Fibroblast of lung (primary cell): ENCODE results near the gene ARMC5. TPM values are rescaled to one million over a fixed set of nuclear protein-coding genes. Genes with fewer than 3 reads are reported as not detected.

Experiments
- DNase-seq, 2 donors: peaks; one replicate each; pipeline versions ENCODE4 v3.0.0 to v3.0.0-alpha.2; 2010; ENCODE audit warnings: low read depth in 2 of 2
- H2AFZ ChIP-seq: 2 replicates; pipeline ENCODE4 v1.5.1; 2012; ENCODE audit warnings: low read length, control low read depth, inconsistent platforms
- H3K27ac ChIP-seq: 2 replicates; pipeline ENCODE4 v1.5.1; 2011; ENCODE audit warnings: low read length, control low read depth; ENCODE audit not compliant: insufficient read depth
- H3K27me3 ChIP-seq: 2 replicates; pipeline ENCODE4 v1.5.1; 2011; ENCODE audit warnings: mild to moderate bottlenecking, low read length; ENCODE audit not compliant: control insufficient read depth, insufficient read depth
- H3K36me3 ChIP-seq: 2 replicates; pipeline ENCODE4 v1.5.1; 2011; ENCODE audit warnings: low read length; ENCODE audit not compliant: control insufficient read depth, insufficient read depth
- H3K4me1 ChIP-seq: 2 replicates; pipeline ENCODE4 v1.5.1; 2011; ENCODE audit warnings: low read length; ENCODE audit not compliant: control insufficient read depth, insufficient read depth; ENCODE audit errors: extremely low read depth
- H3K4me2 ChIP-seq: 2 replicates; pipeline ENCODE4 v1.5.1; 2011; ENCODE audit warnings: low read length, control low read depth; ENCODE audit not compliant: insufficient read depth; ENCODE audit errors: extremely low read depth
- H3K4me3 ChIP-seq, 4 experiments: fragments of 200-600 bp in 1 of 4; sonication (generic) in 1 of 4; replicated peaks in 1 of 4; 2 replicates each; pipeline ENCODE4 v1.5.1; 2011 to 2016; ENCODE audit warnings: low read length in 4 of 4, low read depth in 3 of 4, mild to moderate bottlenecking in 3 of 4, control low read depth in 2 of 4, inconsistent platforms in 1 of 4, mixed read lengths in 1 of 4; ENCODE audit not compliant: insufficient read depth in 1 of 4; ENCODE audit errors: control extremely low read depth in 1 of 4
- H3K79me2 ChIP-seq: 2 replicates; pipeline ENCODE4 v1.5.1; 2012; ENCODE audit warnings: mild to moderate bottlenecking, low read length, inconsistent platforms; ENCODE audit not compliant: control insufficient read depth, insufficient read depth
- H3K9ac ChIP-seq: 2 replicates; pipeline ENCODE4 v1.5.1; 2011; ENCODE audit warnings: mild to moderate bottlenecking, low read length, control low read depth; ENCODE audit not compliant: insufficient read depth
- H3K9me3 ChIP-seq: 2 replicates; pipeline ENCODE4 v1.5.1; 2012; ENCODE audit warnings: low read depth, low read length; ENCODE audit not compliant: control insufficient read depth, insufficient read depth
- H4K20me1 ChIP-seq: 2 replicates; pipeline ENCODE4 v1.5.1; 2011; ENCODE audit warnings: low read length; ENCODE audit not compliant: control insufficient read depth, insufficient read depth; ENCODE audit errors: extremely low read depth
- CTCF ChIP-seq, 2 donors: IDR thresholded peaks in 1 of 2; conservative IDR thresholded peaks in 1 of 2; 1 replicate in 1 of 2; 2 replicates in 1 of 2; pipeline ENCODE4 v1.5.1; 2011 to 2012; ENCODE audit warnings: low read length in 2 of 2, control low read depth in 1 of 2, inconsistent platforms in 1 of 2, low read depth in 1 of 2, mild to moderate bottlenecking in 1 of 2
- EZH2 ChIP-seq: IDR thresholded peaks from 2 replicates; pipeline ENCODE4 v1.5.1; 2012; ENCODE audit warnings: low read length, control low read depth, mild to moderate bottlenecking; ENCODE audit errors: missing control alignments
- polyA plus RNA-seq, 2 donors: library from polyadenylated mRNA; depleted of rRNA in 1 of 2; stranded (reverse) in 1 of 2; unstranded in 1 of 2; fragments of >200 nt; gene quantifications; 2 replicates each; pipeline ENCODE4 v1.2.1, GENCODE V29; 2011 to 2012; ENCODE audit warnings: missing spikeins in 1 of 2
- total RNA-seq: library from RNA; depleted of rRNA; stranded (reverse); fragments of >200 nt; gene quantifications from 2 replicates; pipeline ENCODE4 v1.2.1, GENCODE V29; 2014

The ARMC5 gene
- total and polyA plus RNA-seq, 2 donors (not counting 1 experiment from before 2014, with no cell fraction given) = 1.7 to 5.6 TPM

- Histone ChIP-seq H3K9ac (no peak overlapping the region), H3K4me3 (no peak overlapping the region), H4K20me1 (no peaks in the 10 kb centered on the region), H3K4me1 (no peaks in the 10 kb centered on the region), H3K79me2 (no peaks in the 10 kb centered on the region), H3K4me2 (no peak overlapping the region), H3K36me3 (no peaks in the 10 kb centered on the region), H2AFZ (no peak overlapping the region), H3K9me3 (no peaks in the 10 kb centered on the region), H3K27me3 (no peaks in the 10 kb centered on the region), H3K27ac (no peak overlapping the region)
- no peak for DNase-seq
- TF ChIP-seq CTCF (conservative IDR thresholded peaks at IDR 0.05 in 1 of 2, IDR thresholded peaks at IDR 0.05 in 1 of 2; ENCODE audit: low read depth in 1 of 2, low read length in 2 of 2) (no peak), EZH2 (no peak)
These were observed 36.1 kb upstream of the ARMC5 start for GRCh38 chr16:31423241-31423640.

GRCh38 chr16:31423801-31424200 lies 35.5 kb upstream of the ARMC5 start:
- TF ChIP-seq EZH2 (no peak), CTCF (conservative IDR thresholded peaks at IDR 0.05 in 1 of 2, IDR thresholded peaks at IDR 0.05 in 1 of 2; ENCODE audit: low read depth in 1 of 2, low read length in 2 of 2) (no peak)
- H3K4me2 ChIP-seq = no peak overlapping the region
- DNase-seq = no peak
- H3K36me3 ChIP-seq = no peaks in the 10 kb centered on the region
- no peak overlapping the region for H2AFZ ChIP-seq
- H3K79me2 ChIP-seq = no peaks in the 10 kb centered on the region
- no peak overlapping the region for H3K4me3 ChIP-seq
- no peak overlapping the region for H3K9ac ChIP-seq
- no peak overlapping the region for H3K27ac ChIP-seq
- H3K9me3 ChIP-seq = no peaks in the 10 kb centered on the region
- H3K4me1 ChIP-seq = no peaks in the 10 kb centered on the region
- H3K27me3 ChIP-seq = no peaks in the 10 kb centered on the region
- no peaks in the 10 kb centered on the region for H4K20me1 ChIP-seq

- Histone ChIP-seq H3K4me2 (no peak overlapping the region), H3K36me3 (no peaks in the 10 kb centered on the region), H2AFZ (no peak overlapping the region), H3K4me3 (peak overlapping the region in 1 of 4 experiments; percentile 33), H3K9ac (no peak overlapping the region), H3K79me2 (no peaks in the 10 kb centered on the region), H3K27ac (no peak overlapping the region), H4K20me1 (no peaks in the 10 kb centered on the region), H3K4me1 (no peaks in the 10 kb centered on the region), H3K9me3 (no peaks in the 10 kb centered on the region), H3K27me3 (no peaks in the 10 kb centered on the region)
- peak in 1 of 2 donors; percentile 28 for DNase-seq
- no peak for TF ChIP-seq CTCF (conservative IDR thresholded peaks at IDR 0.05 in 1 of 2, IDR thresholded peaks at IDR 0.05 in 1 of 2; ENCODE audit: low read depth in 1 of 2, low read length in 2 of 2)
- no peak for TF ChIP-seq EZH2
These were observed 31.6 kb upstream of the ARMC5 start for GRCh38 chr16:31427441-31428278.
